ENCODE measurements around the gene PEF1.

- TF ChIP-seq CTCF (IDR thresholded peaks at IDR 0.05; ENCODE audit: insufficient read depth, low read length, poor library complexity, severe bottlenecking) = no peak
- no peak for TF ChIP-seq EZH2phosphoT487 (conservative IDR thresholded peaks at IDR 0.05; ENCODE audit: low read length)
Observed at GRCh38 chr1:31605908-31606427, 38.7 kb downstream of the PEF1 start.
